ENCODE measurements around the gene USP30.
"Not testable (repeated sequence)": the region's sequence is repeated elsewhere in the genome, so short reads cannot be mapped to it uniquely, and the experiment has no call there.

Gene USP30

GRCh38 chr12:109052414-109053323, at the start of gene USP30:
Gene USP30, plus strand, starts transcription at chr12:109052576. Its CDS starts 103 bp downstream, at chr12:109052679.
- peak; percentile 93 for DNase-seq

GRCh38 chr12:109004017-109004416, 48.4 kb upstream of the USP30 start:
- no peak for DNase-seq

GRCh38 chr12:109009766-109010165, 42.6 kb upstream of the USP30 start:
- DNase-seq: no peak

GRCh38 chr12:109010259-109010658, 42.1 kb upstream of the USP30 start:
- no peak for DNase-seq

- DNase-seq: no peak
These were observed 37.2 kb upstream of the USP30 start for GRCh38 chr12:109014984-109015765.

GRCh38 chr12:109016016-109016415, 36.4 kb upstream of the USP30 start:
- no peak for DNase-seq

- no peak for DNase-seq
These were observed 35.4 kb upstream of the USP30 start for GRCh38 chr12:109016978-109017377.

GRCh38 chr12:109018296-109018695, 34.1 kb upstream of the USP30 start:
- no peak for DNase-seq

GRCh38 chr12:109020146-109020795, 32.1 kb upstream of the USP30 start:
- no peak for DNase-seq

- DNase-seq: peak; percentile 88
These were observed 31.5 kb upstream of the USP30 start, which contains the start of gene SVOP for GRCh38 chr12:109020796-109021380. Gene SVOP, minus strand, starts transcription at chr12:109021068. Its CDS starts 200 bp downstream, at chr12:109020868.

- no peak for DNase-seq
These were observed 24.6 kb upstream of the USP30 start for GRCh38 chr12:109027767-109028166.

GRCh38 chr12:109028624-109029023, 23.8 kb upstream of the USP30 start:
- DNase-seq: not testable (repeated sequence)

GRCh38 chr12:109029411-109029810, 23.0 kb upstream of the USP30 start:
- no peak for DNase-seq

GRCh38 chr12:109033239-109034196, 18.9 kb upstream of the USP30 start:
- DNase-seq: no peak

- no peak for DNase-seq
These were observed 15.4 kb upstream of the USP30 start for GRCh38 chr12:109036975-109037374.

- DNase-seq: no peak
These were observed 8.1 kb upstream of the USP30 start for GRCh38 chr12:109044241-109044640.

- DNase-seq: no peak
These were observed 5.1 kb upstream of the USP30 start for GRCh38 chr12:109047081-109047805.

GRCh38 chr12:109048706-109049105, 3.7 kb upstream of the USP30 start:
- not testable (repeated sequence) for DNase-seq

GRCh38 chr12:109049794-109050193, 2.6 kb upstream of the USP30 start:
- DNase-seq: not testable (repeated sequence)

GRCh38 chr12:109052097-109052413, 321 bp upstream of the USP30 start:
- no peak for DNase-seq

Measured in right forelimb (tissue), 1 donor.